Endothelial cell (in vitro differentiated cells): ENCODE results near the gene PARK7. TPM values are rescaled to one million over a fixed set of nuclear protein-coding genes. Genes with fewer than 3 reads are reported as not detected.

Experiments
- DNase-seq: peaks from one replicate; pipeline ENCODE4 v3.0.0; 2021; ENCODE audit warnings: low spot score
- H3K27ac Mint-ChIP-seq: one replicate; pipeline ENCODE4 v1.8.0; 2021; ENCODE audit warnings: mixed read lengths, inconsistent platforms; ENCODE audit not compliant: unreplicated experiment
- H3K27me3 Mint-ChIP-seq: one replicate; pipeline ENCODE4 v1.8.0; 2021; ENCODE audit warnings: mild to moderate bottlenecking, moderate library complexity, mixed read lengths, inconsistent platforms; ENCODE audit not compliant: unreplicated experiment
- H3K36me3 Mint-ChIP-seq: one replicate; pipeline ENCODE4 v1.8.0; 2021; ENCODE audit warnings: mild to moderate bottlenecking, low read depth, mixed read lengths, inconsistent platforms; ENCODE audit not compliant: unreplicated experiment
- H3K4me1 Mint-ChIP-seq: one replicate; pipeline ENCODE4 v1.8.0; 2021; ENCODE audit warnings: mild to moderate bottlenecking, mixed read lengths, inconsistent platforms; ENCODE audit not compliant: unreplicated experiment
- H3K4me3 Mint-ChIP-seq: one replicate; pipeline ENCODE4 v1.8.0; 2021; ENCODE audit warnings: mild to moderate bottlenecking, mixed read lengths, inconsistent platforms; ENCODE audit not compliant: unreplicated experiment
- H3K9me3 Mint-ChIP-seq: one replicate; pipeline ENCODE4 v1.8.0; 2021; ENCODE audit warnings: mixed read lengths, inconsistent platforms; ENCODE audit not compliant: unreplicated experiment
- CTCF ChIP-seq: fragments of 200-600 bp; sonication (generic); IDR thresholded peaks from one replicate; pipeline ENCODE4 v1.5.0; 2021; ENCODE audit warnings: antibody characterized with exemption; ENCODE audit not compliant: unreplicated experiment
- total RNA-seq: library from RNA; stranded (reverse); fragmentation: NEBNext Ultra II Directional; extraction: Animal tissue kit (Norgen Biotek cat#: 25700); gene quantifications from one replicate; pipeline ENCODE4 v1.2.1, GENCODE V29; 2021; ENCODE audit not compliant: unreplicated experiment

Gene PARK7
- total RNA-seq, 1 donor from 2014 or later: 223 TPM

DNA sequence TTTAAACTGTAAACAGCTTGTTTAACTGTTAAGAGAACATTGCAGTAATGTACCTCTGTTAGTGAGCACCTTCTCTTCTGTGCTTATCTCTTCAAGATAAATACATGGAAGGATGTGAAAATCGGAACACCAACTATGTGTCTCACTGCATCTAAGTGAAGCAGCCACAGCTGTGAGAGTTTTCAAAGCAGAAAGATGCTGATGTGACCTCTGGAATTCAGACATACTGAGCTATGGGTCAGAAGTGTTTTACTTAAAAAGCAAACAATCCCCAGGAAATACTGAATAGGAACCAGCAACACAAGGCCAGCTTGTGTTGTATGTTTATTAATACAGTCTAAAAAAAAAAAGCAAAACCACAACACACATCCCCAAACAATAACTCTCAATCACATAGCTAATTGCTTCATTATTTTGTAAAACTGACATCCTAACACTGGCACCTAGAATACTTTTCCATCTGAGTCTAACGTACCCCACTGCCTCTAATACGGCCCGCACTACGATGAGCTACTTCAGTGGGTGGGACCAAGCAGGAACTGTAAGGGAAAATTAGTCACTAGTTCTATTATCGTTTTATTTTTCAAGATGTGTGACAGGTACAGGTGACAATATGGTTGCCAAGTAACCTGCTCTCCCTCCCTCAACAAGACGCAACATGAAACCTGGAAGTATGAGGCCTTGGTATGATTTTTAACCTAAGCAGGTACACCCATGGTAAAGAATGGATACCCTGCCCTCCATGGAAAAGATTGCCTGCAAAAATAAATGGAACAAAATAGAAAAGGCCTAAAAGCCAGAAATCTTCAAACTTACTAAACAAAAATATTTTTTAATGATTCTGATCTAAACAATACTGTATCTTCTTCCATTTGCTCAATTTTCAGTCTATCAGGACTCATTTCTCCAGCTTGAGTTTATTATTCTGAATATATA, 50.7 kb downstream of the PARK7 start:
- no peak overlapping the region for H3K27ac Mint-ChIP-seq
- H3K27me3 Mint-ChIP-seq: no peaks in the 10 kb centered on the region
- peaks cover 21% of the 10 kb centered on the region for H3K36me3 Mint-ChIP-seq
- no peak for TF ChIP-seq CTCF
- no peak overlapping the region for H3K4me3 Mint-ChIP-seq
- H3K4me1 Mint-ChIP-seq: peaks cover 12% of the 10 kb centered on the region
- H3K9me3 Mint-ChIP-seq: no peaks in the 10 kb centered on the region
- DNase-seq: no peak

DNA sequence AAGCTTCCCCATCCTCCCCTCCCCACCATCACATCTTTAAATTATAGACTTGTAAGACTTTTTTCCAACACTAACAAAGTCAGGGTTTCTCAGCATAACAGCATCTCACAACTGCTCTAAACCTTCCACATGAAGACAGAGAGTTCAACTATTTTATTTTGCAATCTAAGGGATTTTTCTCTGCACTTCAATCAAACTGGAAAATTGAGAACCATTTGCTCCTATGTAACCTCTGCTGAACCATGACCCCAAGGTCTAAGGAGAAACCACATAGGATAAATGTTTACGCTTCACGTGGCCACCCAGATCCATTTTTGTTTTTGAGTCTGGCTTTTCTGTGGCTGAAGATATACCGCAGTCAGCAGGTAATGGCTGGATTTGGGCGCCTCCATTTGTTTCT, 51.4 kb downstream of the PARK7 start:
- H3K4me1 Mint-ChIP-seq: peaks cover 17% of the 10 kb centered on the region
- no peak overlapping the region for H3K27ac Mint-ChIP-seq
- H3K27me3 Mint-ChIP-seq: no peaks in the 10 kb centered on the region
- no peaks in the 10 kb centered on the region for H3K9me3 Mint-ChIP-seq
- no peak for DNase-seq
- no peak for TF ChIP-seq CTCF
- H3K4me3 Mint-ChIP-seq: no peak overlapping the region
- H3K36me3 Mint-ChIP-seq: peaks cover 21% of the 10 kb centered on the region

- peaks cover 21% of the 10 kb centered on the region for H3K36me3 Mint-ChIP-seq
- peaks cover 22% of the 10 kb centered on the region for H3K4me1 Mint-ChIP-seq
Measured at GRCh38 chr1:8013399-8013798, 51.9 kb downstream of the PARK7 start.

GRCh38 chr1:8013800-8014199, 52.3 kb downstream of the PARK7 start:
- Mint-ChIP-seq H3K4me3 (no peak overlapping the region), H3K36me3 (peaks cover 21% of the 10 kb centered on the region), H3K9me3 (no peaks in the 10 kb centered on the region), H3K27ac (no peak overlapping the region), H3K4me1 (peaks cover 26% of the 10 kb centered on the region), H3K27me3 (no peaks in the 10 kb centered on the region)
- no peak for DNase-seq
- TF ChIP-seq CTCF: no peak

More at GRCh38 chr1:8013399-8013798, 51.9 kb downstream of the PARK7 start:
- Mint-ChIP-seq H3K9me3 (no peaks in the 10 kb centered on the region), H3K4me3 (no peak overlapping the region), H3K27me3 (no peaks in the 10 kb centered on the region), H3K27ac (no peak overlapping the region)
- no peak for TF ChIP-seq CTCF
- DNase-seq: no peak

GRCh38 chr1:8014381-8014988, 53.0 kb downstream of the PARK7 start:
- no peaks in the 10 kb centered on the region for H3K9me3 Mint-ChIP-seq
- peaks cover 21% of the 10 kb centered on the region for H3K36me3 Mint-ChIP-seq
- TF ChIP-seq CTCF: no peak
- H3K27me3 Mint-ChIP-seq: no peaks in the 10 kb centered on the region
- H3K27ac Mint-ChIP-seq: no peak overlapping the region
- H3K4me3 Mint-ChIP-seq: no peak overlapping the region
- DNase-seq: no peak
- H3K4me1 Mint-ChIP-seq: peaks cover 32% of the 10 kb centered on the region
